PC-9 (cell line): ENCODE data around the gene TMEM134. TPM values are rescaled to one million over a fixed set of nuclear protein-coding genes. Genes with fewer than 3 reads are reported as not detected.
"Not testable (repeated sequence)": the region's sequence is repeated elsewhere in the genome, so short reads cannot be mapped to it uniquely, and the experiment has no call there.

Experiments used
- BruUV-seq: library from RNA; stranded (reverse); fragments of 400-500 nt; replicated peaks from 2 replicates; lab custom pipeline; 2021; lab: Mats Ljungman, UMichigan
- CTCF ChIA-PET: fragments of 300-600 bp; sonication (Branson Sonifier 250); formaldehyde crosslinking; loops from one replicate; lab custom pipeline; 2022; ENCODE audit warnings: antibody characterized with exemption; lab: Charles Lee
- POLR2A ChIA-PET: fragments of 300-600 bp; sonication (Branson Sonifier 250); formaldehyde crosslinking; loops from one replicate; lab custom pipeline; 2022; ENCODE audit warnings: antibody characterized with exemption; ENCODE audit not compliant: unreplicated experiment; lab: Charles Lee
- DNase-seq, 2 experiments: peaks; one replicate each; pipeline versions ENCODE4 v3.0.0 to v3.0.0-alpha.2; 2015 to 2022; ENCODE audit warnings: mixed read lengths in 1 of 2
- H2AFZ ChIP-seq: fragments of 200-600 bp; sonication (generic); 2 replicates; pipeline ENCODE4 v1.8.1; 2017; ENCODE audit warnings: antibody characterized with exemption
- H3F3A ChIP-seq: fragments of 200-600 bp; sonication (generic); 2 replicates; pipeline ENCODE4 v1.8.1; 2017; ENCODE audit warnings: antibody characterized with exemption, mild to moderate bottlenecking, low read depth; ENCODE audit not compliant: insufficient read depth
- H3K27ac ChIP-seq: fragments of 200-600 bp; sonication (generic); 2 replicates; pipeline ENCODE4 v1.6.1; 2016; ENCODE audit warnings: mixed run types
- H3K27me3 ChIP-seq: fragments of 200-600 bp; sonication (generic); 2 replicates; pipeline ENCODE4 v1.6.1; 2016; ENCODE audit warnings: low read depth, mixed run types; ENCODE audit not compliant: insufficient read depth
- H3K36me3 ChIP-seq: fragments of 200-600 bp; sonication (generic); 2 replicates; pipeline ENCODE4 v1.6.1; 2016; ENCODE audit warnings: low read depth, mixed run types
- H3K4me1 ChIP-seq: fragments of 200-600 bp; sonication (generic); replicated peaks from 2 replicates; pipeline ENCODE4 v1.6.1; 2016; ENCODE audit warnings: mixed run types; ENCODE audit not compliant: insufficient read depth
- H3K4me2 ChIP-seq: fragments of 200-600 bp; sonication (generic); 2 replicates; pipeline ENCODE4 v1.6.1; 2017; ENCODE audit warnings: mixed run types
- H3K4me3 ChIP-seq: fragments of 200-600 bp; sonication (generic); 2 replicates; pipeline ENCODE4 v1.6.1; 2016; ENCODE audit warnings: mixed run types
- H3K79me2 ChIP-seq: fragments of 200-600 bp; sonication (generic); 2 replicates; pipeline ENCODE4 v1.6.1; 2017; ENCODE audit warnings: low read depth, mixed run types
- H3K9me2 ChIP-seq: fragments of 200-600 bp; sonication (generic); 2 replicates; pipeline ENCODE4 v1.8.1; 2017; ENCODE audit warnings: mild to moderate bottlenecking; ENCODE audit not compliant: insufficient read depth
- H3K9me3 ChIP-seq: fragments of 200-600 bp; sonication (generic); 2 replicates; pipeline ENCODE4 v1.8.1; 2016; ENCODE audit warnings: low read depth; ENCODE audit not compliant: insufficient read depth
- H4K20me1 ChIP-seq: fragments of 200-600 bp; sonication (generic); 2 replicates; pipeline ENCODE4 v1.8.1; 2017; ENCODE audit not compliant: insufficient read depth
- CTCF ChIP-seq: fragments of 200-600 bp; sonication (generic); conservative IDR thresholded peaks from 2 replicates; pipeline ENCODE4 v1.6.1; 2017; ENCODE audit warnings: mixed run types, antibody characterized with exemption, mild to moderate bottlenecking, moderate library complexity
- EZH2 ChIP-seq: fragments of 200-600 bp; sonication (generic); IDR thresholded peaks from 2 replicates; pipeline ENCODE4 v1.8.0; 2017; ENCODE audit warnings: antibody characterized with exemption, low read depth
- intact Hi-C: fragments of 100-400 bp; cut with micrococcal nuclease; formaldehyde crosslinking; loops from one replicate; pipeline ENCODE4 v1.10.0; 2022; ENCODE audit not compliant: unreplicated experiment
- total RNA-seq: library from RNA; stranded (reverse); gene quantifications from 2 replicates; pipeline ENCODE4 v1.2.3, GENCODE V29; 2021

The TMEM134 gene
- total RNA-seq, 1 experiment from 2014 or later, result 85.7 TPM

- no TSS peak for BruUV-seq
- H4K20me1 ChIP-seq, result no peaks in the 10 kb centered on the region
- ChIA-PET POLR2A (interaction anchor here (0.6 to 0.8 kb wide), 3 partner anchors 114 to 319 kb away, joined by 3 to 7 read pairs (median 4); no protein-coding TSS in a partner anchor), CTCF (interaction anchor here (0.6 to 2.4 kb wide), 3 partner anchors 67 to 221 kb away, joined by 3 to 13 read pairs (median 9); partner anchors contain the start of genes CLCF1 and PPP1CA)
- H3K27me3 ChIP-seq, result no peaks in the 10 kb centered on the region
- peak overlapping the region; percentile 48 for H3K27ac ChIP-seq
- no peaks in the 10 kb centered on the region for H3K36me3 ChIP-seq
- DNase-seq, result peak; percentile 88 to 91
- TF ChIP-seq EZH2 (no peak), CTCF (no peak)
- H2AFZ ChIP-seq, result peak overlapping the region; percentile 81
- peaks cover 39% of the 10 kb centered on the region for H3F3A ChIP-seq
- peak overlapping the region; percentile 92 for H3K4me3 ChIP-seq
- intact Hi-C loops, result loop anchor here (1.0 to 5.0 kb wide), 6 partner anchors 25 to 116 kb away; partner anchors contain the start of genes CORO1B, GSTP1, POLD4 and PPP1CA
- H3K9me3 ChIP-seq, result no peaks in the 10 kb centered on the region
- H3K9me2 ChIP-seq, result no peaks in the 10 kb centered on the region
- peaks cover 41% of the 10 kb centered on the region for H3K79me2 ChIP-seq
- peak overlapping the region; percentile 95 for H3K4me2 ChIP-seq
- peaks cover 43% of the 10 kb centered on the region for H3K4me1 ChIP-seq
These were observed 995 bp downstream of the TMEM134 start for GRCh38 chr11:67468056-67468455.

GRCh38 chr11:67466962-67467771, 1.9 kb downstream of the TMEM134 start:
- POLR2A ChIA-PET, result interaction anchor here (0.6 to 0.8 kb wide), 2 partner anchors 136 to 228 kb away, joined by 3 to 19 read pairs; no protein-coding TSS in a partner anchor
- Histone ChIP-seq H4K20me1 (no peaks in the 10 kb centered on the region), H3K4me3 (peak overlapping the region; percentile 92; the same call in 1 of the 2 replicates), H3K27ac (peak overlapping the region; percentile 48), H3K4me1 (peaks cover 45% of the 10 kb centered on the region), H3K4me2 (peak overlapping the region; percentile 95), H3K27me3 (no peaks in the 10 kb centered on the region), H3K9me3 (no peaks in the 10 kb centered on the region), H3K79me2 (peaks cover 41% of the 10 kb centered on the region), H3F3A (peaks cover 43% of the 10 kb centered on the region), H3K9me2 (no peaks in the 10 kb centered on the region), H2AFZ (no peak overlapping the region), H3K36me3 (no peaks in the 10 kb centered on the region)
- TF ChIP-seq CTCF (no peak), EZH2 (no peak)
- intact Hi-C loops, result loop anchor here (5.0 kb wide), 2 partner anchors 115 kb away; partner anchors contain the start of genes GSTP1 and POLD4
- no TSS peak for BruUV-seq
- DNase-seq, result no peak
- CTCF ChIA-PET, result interaction anchor here (2.4 kb wide), 1 partner anchor 66 kb away, joined by 9 read pairs; the partner anchor contains the start of gene PPP1CA

- no TSS peak for BruUV-seq
- Histone ChIP-seq H3K79me2 (peaks cover 41% of the 10 kb centered on the region), H3K4me2 (no peak overlapping the region), H3F3A (peaks cover 43% of the 10 kb centered on the region), H4K20me1 (no peaks in the 10 kb centered on the region), H3K36me3 (no peaks in the 10 kb centered on the region), H3K27me3 (no peaks in the 10 kb centered on the region), H3K27ac (no peak overlapping the region), H3K9me3 (no peaks in the 10 kb centered on the region), H3K4me3 (no peak overlapping the region), H3K9me2 (no peaks in the 10 kb centered on the region), H2AFZ (no peak overlapping the region), H3K4me1 (peaks cover 45% of the 10 kb centered on the region)
- ChIA-PET CTCF (no interaction called here), POLR2A (interaction anchor here (0.6 to 0.8 kb wide), 4 partner anchors 87 to 227 kb away, joined by 3 to 19 read pairs (median 3); no protein-coding TSS in a partner anchor)
- intact Hi-C loops, result loop anchor here (5.0 kb wide), 2 partner anchors 114 to 116 kb away; partner anchors contain the start of genes GSTP1 and POLD4
- no peak for TF ChIP-seq EZH2
- no peak for TF ChIP-seq CTCF
- no peak for DNase-seq
These were observed 2.7 kb downstream of the TMEM134 start for GRCh38 chr11:67466367-67466766.

- POLR2A ChIA-PET, result interaction anchor here (0.6 to 0.7 kb wide), 4 partner anchors 44 to 169 kb away, joined by 3 to 18 read pairs (median 3); no protein-coding TSS in a partner anchor
- peak overlapping the region; percentile 96 for H3K27ac ChIP-seq
- H3K9me3 ChIP-seq, H3K27me3 ChIP-seq, CTCF ChIA-PET, BruUV-seq, H3K9me2 ChIP-seq, H4K20me1 ChIP-seq, H3K36me3 ChIP-seq: not testable (repeated sequence)
- H3K4me3 ChIP-seq, result peak overlapping the region; percentile 93
- peak overlapping the region; percentile 88 for H3K4me2 ChIP-seq
- intact Hi-C loops, result loop anchor here (5.0 kb wide), 2 partner anchors 113 to 117 kb away; partner anchors contain the start of genes GSTP1 and POLD4
- H3F3A ChIP-seq, result peaks cover 43% of the 10 kb centered on the region
- H3K4me1 ChIP-seq, result peaks cover 45% of the 10 kb centered on the region
- peak overlapping the region; percentile 71; the same call in 1 of the 2 replicates for H2AFZ ChIP-seq
- peaks cover 41% of the 10 kb centered on the region for H3K79me2 ChIP-seq
- DNase-seq, result peak; percentile 36 to 56
These were observed 3.5 kb downstream of the TMEM134 start for GRCh38 chr11:67465530-67465929.
